ENCODE data around the gene SH3BGRL3.

- TF ChIP-seq EZH2phosphoT487 (IDR thresholded peaks at IDR 0.05; ENCODE audit: insufficient read depth, low read depth) (no peak), EZH2 (IDR thresholded peaks at IDR 0.05; ENCODE audit: insufficient read depth, poor library complexity, severe bottlenecking) (no peak)
Measured at GRCh38 chr1:26306290-26307229, 26.7 kb downstream of the SH3BGRL3 start, which contains the start of gene UBXN11.

All from GM23248 (cell line).